Stimulated activated naive CD8-positive, alpha-beta T cell treated with anti-CD3 and anti-CD28 coated beads, Interleukin-15, Interleukin-2, amounts not matched to agents 100 ng/mL and 50 ng/mL, for 24 hours (primary cell): Measurements from ENCODE around the gene CTTNBP2NL.
"Not testable (repeated sequence)": the region's sequence is repeated elsewhere in the genome, so short reads cannot be mapped to it uniquely, and the experiment has no call there.

Experiments used
- H3K27ac Mint-ChIP-seq: one replicate; pipeline ENCODE4 v1.8.0; 2021; ENCODE audit warnings: mild to moderate bottlenecking, mixed read lengths
- H3K27me3 Mint-ChIP-seq: one replicate; pipeline ENCODE4 v1.8.0; 2021; ENCODE audit warnings: mixed read lengths
- H3K36me3 Mint-ChIP-seq: one replicate; pipeline ENCODE4 v1.8.0; 2021; ENCODE audit warnings: low read depth, mixed read lengths
- H3K4me1 Mint-ChIP-seq: one replicate; pipeline ENCODE4 v1.8.0; 2021; ENCODE audit warnings: low read depth, mixed read lengths
- H3K4me3 Mint-ChIP-seq: one replicate; pipeline ENCODE4 v1.8.0; 2021; ENCODE audit warnings: mild to moderate bottlenecking, mixed read lengths
- H3K9me3 Mint-ChIP-seq: one replicate; pipeline ENCODE4 v1.8.0; 2021; ENCODE audit warnings: mixed read lengths

CTTNBP2NL gene

DNA sequence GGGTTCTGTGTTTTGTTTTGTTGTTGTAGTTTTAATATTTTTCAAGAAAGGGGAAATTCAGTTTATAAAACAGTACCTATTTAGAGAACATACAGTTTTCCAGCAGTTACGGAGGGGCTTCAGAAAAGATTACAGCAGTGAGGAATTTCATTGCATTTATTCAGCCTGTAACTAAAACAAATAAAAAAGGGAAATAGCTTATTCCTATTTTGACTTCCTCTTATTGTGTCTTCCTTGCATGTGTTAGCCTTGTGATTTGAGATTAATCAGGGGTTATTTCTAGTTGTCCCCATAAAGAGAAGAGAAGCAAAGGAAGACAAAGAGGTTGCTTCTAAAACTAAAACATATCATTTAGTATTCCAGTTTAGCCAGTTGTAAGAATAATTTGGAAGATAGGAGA lies 35.0 kb downstream of the CTTNBP2NL start:
- peaks cover 9% of the 10 kb centered on the region for H3K27me3 Mint-ChIP-seq
- no peak overlapping the region for H3K4me3 Mint-ChIP-seq
- H3K36me3 Mint-ChIP-seq: no peaks in the 10 kb centered on the region
- H3K4me1 Mint-ChIP-seq: no peaks in the 10 kb centered on the region
- no peaks in the 10 kb centered on the region for H3K9me3 Mint-ChIP-seq
- no peak overlapping the region for H3K27ac Mint-ChIP-seq

DNA sequence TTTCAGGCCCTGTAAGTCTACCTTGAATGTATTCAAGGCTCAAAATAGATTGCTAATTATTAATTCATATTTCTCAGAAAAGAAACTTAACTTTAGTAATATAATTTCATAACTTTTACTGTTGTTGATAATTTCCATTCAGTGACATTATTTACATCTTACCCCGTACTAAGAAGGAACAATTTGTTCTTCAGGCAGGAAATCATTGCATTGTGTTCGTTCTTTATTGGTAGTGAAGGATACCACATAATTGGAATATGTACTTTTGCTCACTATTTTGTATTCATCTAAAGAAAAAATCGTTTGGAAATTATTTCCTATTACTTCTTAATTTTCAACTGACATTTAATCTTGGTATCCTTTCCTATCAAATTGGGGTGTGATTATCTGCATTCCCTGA lies 39.4 kb downstream of the CTTNBP2NL start:
- H3K4me1 Mint-ChIP-seq: no peaks in the 10 kb centered on the region
- H3K27ac Mint-ChIP-seq: no peak overlapping the region
- no peak overlapping the region for H3K4me3 Mint-ChIP-seq
- H3K9me3 Mint-ChIP-seq: no peaks in the 10 kb centered on the region
- H3K36me3 Mint-ChIP-seq: no peaks in the 10 kb centered on the region
- H3K27me3 Mint-ChIP-seq: peaks cover 11% of the 10 kb centered on the region

DNA sequence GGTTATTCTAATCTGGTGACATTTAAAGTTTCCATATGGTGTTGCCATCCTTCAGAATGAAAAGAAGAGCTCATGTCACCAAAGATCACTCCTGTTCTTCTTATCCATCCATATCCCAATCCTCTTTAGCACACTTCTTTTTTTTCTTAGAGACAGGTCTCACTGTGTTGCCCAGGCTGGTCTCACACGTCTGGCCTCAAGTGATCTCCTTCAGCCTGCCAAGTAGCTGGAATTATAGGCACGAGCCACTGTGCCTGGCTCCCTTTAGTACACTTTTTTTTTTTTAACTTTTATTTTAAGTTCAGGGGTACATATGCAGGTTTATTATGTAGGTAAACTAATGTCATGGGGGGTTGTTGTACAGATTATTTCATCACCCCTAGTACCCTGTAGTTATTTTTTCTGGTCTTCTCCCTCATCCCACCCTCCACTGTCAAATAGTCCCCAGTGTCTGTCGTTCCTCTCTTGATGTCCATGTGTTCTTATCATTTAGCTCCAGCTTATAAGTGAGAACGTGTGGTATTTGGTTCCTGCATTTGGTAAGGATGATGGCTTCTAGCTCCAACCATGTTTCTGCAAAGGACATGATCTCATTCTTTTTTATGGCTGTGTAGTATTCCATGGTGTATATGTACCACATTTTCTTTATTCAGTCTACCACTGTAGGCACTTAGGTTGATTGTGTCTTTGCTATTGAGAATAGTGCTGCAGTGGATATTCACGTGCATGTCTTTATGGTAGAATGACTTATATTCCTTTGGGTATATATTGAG lies 40.6 kb downstream of the CTTNBP2NL start:
- H3K27ac Mint-ChIP-seq: no peak overlapping the region
- H3K9me3 Mint-ChIP-seq: no peaks in the 10 kb centered on the region
- H3K27me3 Mint-ChIP-seq: peaks cover 12% of the 10 kb centered on the region
- no peak overlapping the region for H3K4me3 Mint-ChIP-seq
- H3K36me3 Mint-ChIP-seq: no peaks in the 10 kb centered on the region
- H3K4me1 Mint-ChIP-seq: no peaks in the 10 kb centered on the region

DNA sequence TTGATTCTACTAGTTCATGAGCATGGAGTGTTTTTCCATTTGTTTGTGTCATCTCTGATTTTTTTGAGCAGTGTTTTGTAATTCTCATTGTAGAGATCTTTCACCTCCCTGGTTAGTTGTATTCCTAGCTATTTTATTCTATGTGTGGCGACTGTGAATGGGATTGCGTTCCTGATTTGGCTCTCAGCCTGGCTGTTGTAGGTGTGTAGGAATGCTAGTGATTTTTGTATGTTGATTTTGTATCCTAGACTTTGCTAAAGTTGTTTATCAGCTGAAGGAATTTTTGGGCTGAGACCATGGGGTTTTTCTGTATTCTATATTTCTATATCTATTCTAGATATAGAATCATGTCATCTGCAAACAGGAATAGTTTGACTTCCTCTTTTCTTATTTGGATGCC lies 42.1 kb downstream of the CTTNBP2NL start:
- not testable (repeated sequence) for H3K27ac Mint-ChIP-seq, H3K36me3 Mint-ChIP-seq, H3K4me3 Mint-ChIP-seq, H3K9me3 Mint-ChIP-seq, H3K4me1 Mint-ChIP-seq
- H3K27me3 Mint-ChIP-seq: peaks cover 12% of the 10 kb centered on the region

DNA sequence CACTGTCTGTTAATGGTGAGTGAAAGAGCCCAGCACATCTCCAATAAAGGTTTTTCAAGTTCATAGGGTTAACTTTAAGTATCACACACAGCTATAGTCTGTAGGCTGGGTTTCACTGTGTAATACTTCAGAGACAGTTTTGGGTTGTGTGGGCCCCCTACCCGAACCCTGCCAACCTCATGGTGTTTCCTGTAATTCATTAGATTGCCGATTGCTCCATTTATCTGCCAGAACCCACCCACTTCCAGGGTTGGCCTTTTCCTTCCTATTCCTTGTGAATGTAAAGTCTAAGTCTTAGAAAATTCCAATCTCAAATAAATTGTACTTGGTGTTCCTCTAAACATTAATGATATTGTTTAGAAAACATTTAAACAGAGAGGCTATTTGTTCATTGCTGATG lies 43.6 kb downstream of the CTTNBP2NL start:
- Mint-ChIP-seq H3K4me1 (no peaks in the 10 kb centered on the region), H3K27ac (no peak overlapping the region), H3K27me3 (peaks cover 9% of the 10 kb centered on the region), H3K9me3 (no peaks in the 10 kb centered on the region), H3K4me3 (no peak overlapping the region), H3K36me3 (no peaks in the 10 kb centered on the region)

DNA sequence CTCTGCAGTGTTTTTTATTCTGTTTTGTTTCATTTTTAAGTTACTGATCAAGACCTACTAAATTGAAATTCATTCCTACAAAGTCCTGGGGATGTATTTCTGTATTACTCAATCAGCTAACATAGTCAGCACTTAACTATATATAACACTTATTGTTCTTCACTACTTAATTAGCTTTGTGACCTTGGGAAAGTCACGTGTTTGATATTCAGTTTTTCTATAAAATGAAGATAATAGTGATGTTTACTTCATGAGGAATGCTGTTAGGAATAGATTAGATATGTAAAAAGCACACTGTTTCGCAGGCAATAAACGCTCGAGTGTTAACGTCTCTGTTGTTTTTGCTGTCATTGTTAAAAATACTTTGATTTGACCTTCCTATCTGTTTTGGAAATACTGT lies 44.6 kb downstream of the CTTNBP2NL start:
- no peaks in the 10 kb centered on the region for H3K36me3 Mint-ChIP-seq
- H3K4me3 Mint-ChIP-seq: no peak overlapping the region
- H3K27ac Mint-ChIP-seq: no peak overlapping the region
- H3K9me3 Mint-ChIP-seq: no peaks in the 10 kb centered on the region
- H3K27me3 Mint-ChIP-seq: peaks cover 6% of the 10 kb centered on the region
- H3K4me1 Mint-ChIP-seq: no peaks in the 10 kb centered on the region

DNA sequence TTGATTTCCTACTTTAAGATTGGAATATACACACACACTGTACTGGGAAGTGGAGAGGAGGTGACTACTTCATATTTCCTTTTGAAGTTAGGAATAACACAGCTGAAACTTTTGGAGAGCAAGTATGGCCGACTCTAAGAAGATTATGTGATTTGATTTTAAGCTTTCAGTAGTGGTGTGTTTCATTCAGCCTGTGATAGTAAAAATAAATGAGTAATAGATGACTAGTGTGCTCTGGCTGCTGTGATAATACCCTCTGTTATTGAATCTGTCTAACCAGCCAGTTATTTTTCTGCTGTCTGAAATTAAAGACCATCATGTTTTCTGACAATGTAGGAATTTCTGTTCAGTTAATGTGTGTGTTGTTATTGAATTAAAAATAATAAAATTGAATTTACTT lies 48.3 kb downstream of the CTTNBP2NL start:
- Mint-ChIP-seq H3K9me3 (no peaks in the 10 kb centered on the region), H3K27ac (no peak overlapping the region), H3K27me3 (peaks cover 6% of the 10 kb centered on the region), H3K36me3 (no peaks in the 10 kb centered on the region), H3K4me1 (no peaks in the 10 kb centered on the region), H3K4me3 (no peak overlapping the region)

DNA sequence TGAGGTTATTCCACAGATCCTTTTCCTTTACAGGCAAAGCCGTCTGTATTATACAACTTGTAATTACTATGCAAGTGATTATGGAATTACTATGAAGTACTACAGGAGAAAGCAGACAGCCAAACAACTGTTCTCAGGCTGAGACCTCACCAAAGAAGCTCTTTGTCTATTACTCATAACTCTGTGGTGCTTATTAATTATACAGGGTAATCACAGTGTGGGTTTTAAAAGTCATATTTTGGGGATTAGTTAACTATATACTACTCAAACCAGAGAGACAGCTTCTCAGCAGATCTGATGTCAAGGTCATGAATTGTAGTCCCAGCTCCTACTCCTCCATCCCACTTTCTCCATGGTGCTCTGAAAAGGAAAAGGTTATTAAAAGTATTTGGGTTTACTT lies 49.6 kb downstream of the CTTNBP2NL start:
- H3K36me3 Mint-ChIP-seq: no peaks in the 10 kb centered on the region

DNA sequence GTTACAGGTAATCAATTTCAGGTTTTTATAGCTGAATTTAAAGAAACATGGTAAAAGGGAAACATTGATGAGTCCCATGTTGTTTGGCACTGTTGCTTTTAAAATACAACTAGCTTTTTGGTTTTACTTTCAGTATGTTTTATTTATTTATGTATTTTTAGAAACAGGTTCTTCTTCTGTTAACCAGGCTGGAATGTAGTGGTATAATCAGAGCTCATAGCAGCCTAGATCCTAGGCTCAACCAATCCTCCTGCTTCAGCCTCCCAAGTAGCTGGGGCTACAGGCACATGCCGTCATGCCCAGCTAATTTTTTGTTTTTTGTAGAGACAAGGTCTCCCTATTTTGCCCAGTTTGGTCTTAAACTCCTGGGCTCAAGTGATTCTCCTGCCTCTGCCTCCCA lies 50.4 kb downstream of the CTTNBP2NL start:
- H3K4me3 Mint-ChIP-seq: no peak overlapping the region
- no peaks in the 10 kb centered on the region for H3K27me3 Mint-ChIP-seq
- H3K27ac Mint-ChIP-seq: no peak overlapping the region
- no peaks in the 10 kb centered on the region for H3K36me3 Mint-ChIP-seq
- no peaks in the 10 kb centered on the region for H3K9me3 Mint-ChIP-seq
- H3K4me1 Mint-ChIP-seq: no peaks in the 10 kb centered on the region

More for the DNA sequence above, 49.6 kb downstream of the CTTNBP2NL start:
- peaks cover 4% of the 10 kb centered on the region for H3K27me3 Mint-ChIP-seq
- no peaks in the 10 kb centered on the region for H3K4me1 Mint-ChIP-seq
- H3K9me3 Mint-ChIP-seq: no peaks in the 10 kb centered on the region
- H3K4me3 Mint-ChIP-seq: no peak overlapping the region
- no peak overlapping the region for H3K27ac Mint-ChIP-seq

DNA sequence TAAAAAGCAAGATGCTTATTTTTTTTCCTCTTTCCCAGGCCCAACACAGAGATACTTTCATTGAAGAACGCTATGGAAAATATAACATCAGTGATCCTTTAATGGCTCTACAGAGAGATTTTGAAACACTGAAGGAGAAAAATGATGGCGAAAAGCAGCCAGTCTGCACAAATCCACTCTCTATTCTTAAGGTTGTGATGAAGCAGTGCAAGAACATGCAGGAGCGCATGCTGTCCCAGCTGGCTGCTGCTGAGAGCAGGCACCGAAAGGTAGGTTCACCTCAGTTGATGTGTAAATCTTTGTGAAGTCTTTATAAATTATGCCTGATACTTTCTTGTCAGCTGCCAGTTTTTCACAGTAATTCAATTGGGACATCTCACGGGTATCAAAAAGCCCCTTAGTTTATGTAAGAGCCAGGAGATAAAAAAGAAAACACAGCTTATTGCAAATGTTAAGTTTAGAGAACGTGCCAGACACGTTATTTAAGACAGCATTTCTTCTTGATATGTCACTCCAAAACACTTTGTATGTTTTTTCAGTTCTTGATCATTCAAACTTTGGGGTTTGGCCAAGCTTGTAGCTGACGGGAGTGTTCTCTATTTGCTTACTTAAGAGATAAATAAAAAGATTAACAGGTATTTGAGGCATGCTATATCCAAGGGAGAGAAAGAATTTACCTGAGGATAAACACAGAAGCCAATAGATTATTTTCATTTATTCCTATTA lies 53.1 kb downstream of the CTTNBP2NL start:
- H3K9me3 Mint-ChIP-seq: no peaks in the 10 kb centered on the region

DNA sequence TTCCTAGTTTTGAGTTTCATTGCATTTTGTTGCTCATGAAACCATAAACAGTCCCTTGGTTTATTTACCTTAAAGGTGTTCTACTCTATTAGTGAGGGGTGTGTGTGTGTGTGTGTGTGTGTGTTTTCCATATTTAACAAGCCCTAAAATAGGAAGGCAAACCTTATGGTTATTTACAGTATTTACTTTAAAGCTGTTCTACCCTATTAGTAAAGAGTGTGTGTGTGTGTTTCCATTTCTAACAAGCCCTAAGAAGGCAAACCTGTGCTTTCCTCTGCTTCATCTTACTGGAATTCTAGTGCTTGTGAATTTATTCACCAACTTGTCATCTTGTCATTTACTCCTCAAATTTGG lies 53.6 kb downstream of the CTTNBP2NL start:
- Mint-ChIP-seq H3K9me3 (no peaks in the 10 kb centered on the region), H3K27ac (no peak overlapping the region), H3K36me3 (no peaks in the 10 kb centered on the region), H3K4me1 (no peaks in the 10 kb centered on the region), H3K4me3 (no peak overlapping the region), H3K27me3 (no peaks in the 10 kb centered on the region)

More for the DNA sequence above, 53.1 kb downstream of the CTTNBP2NL start:
- H3K36me3 Mint-ChIP-seq: no peaks in the 10 kb centered on the region
- H3K4me1 Mint-ChIP-seq: no peaks in the 10 kb centered on the region
- no peaks in the 10 kb centered on the region for H3K27me3 Mint-ChIP-seq
- no peak overlapping the region for H3K4me3 Mint-ChIP-seq
- H3K27ac Mint-ChIP-seq: no peak overlapping the region

DNA sequence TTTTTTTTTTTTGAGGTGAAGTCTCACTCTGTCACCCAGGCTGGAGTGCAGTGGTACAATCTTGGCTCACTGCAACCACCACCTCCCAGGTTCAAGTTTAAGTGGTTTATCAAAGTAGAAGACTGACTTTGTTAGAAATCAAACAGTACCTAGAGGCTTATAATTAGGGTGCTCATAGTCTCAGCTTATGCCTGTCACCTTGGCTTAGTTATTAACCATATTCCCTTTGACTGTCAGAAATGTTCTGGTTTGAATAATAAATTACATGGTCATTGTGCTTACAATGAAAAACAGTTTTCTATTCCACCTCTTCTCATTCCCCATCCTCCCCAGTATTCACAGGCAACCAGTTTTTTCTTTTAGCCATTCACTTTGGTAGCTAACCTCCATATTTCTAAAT lies 54.8 kb downstream of the CTTNBP2NL start:
- H3K4me1 Mint-ChIP-seq: no peaks in the 10 kb centered on the region

DNA sequence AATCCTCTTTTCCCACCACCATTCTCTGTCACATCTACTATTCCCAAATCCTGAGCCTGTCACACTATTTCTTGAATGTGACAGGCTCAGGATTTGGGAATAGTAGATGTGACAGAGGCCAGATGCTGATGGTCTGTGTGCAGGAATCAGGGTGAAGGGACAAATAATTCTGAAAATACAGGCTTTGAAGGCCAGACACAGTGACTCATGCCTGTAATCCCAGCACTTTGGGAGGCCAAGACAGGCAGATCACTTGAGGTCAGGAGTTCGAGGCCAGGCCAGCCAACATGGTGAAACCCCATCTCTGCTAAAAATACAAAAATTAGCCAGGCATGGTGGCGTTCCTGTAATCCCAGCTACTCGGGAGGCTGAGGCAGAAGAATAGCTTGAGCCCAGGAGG lies 55.3 kb downstream of the CTTNBP2NL start:
- not testable (repeated sequence) for H3K27ac Mint-ChIP-seq, H3K36me3 Mint-ChIP-seq

More for the DNA sequence above, 54.8 kb downstream of the CTTNBP2NL start:
- H3K27ac Mint-ChIP-seq: no peak overlapping the region
- no peaks in the 10 kb centered on the region for H3K9me3 Mint-ChIP-seq
- no peak overlapping the region for H3K4me3 Mint-ChIP-seq
- no peaks in the 10 kb centered on the region for H3K27me3 Mint-ChIP-seq
- H3K36me3 Mint-ChIP-seq: no peaks in the 10 kb centered on the region

DNA sequence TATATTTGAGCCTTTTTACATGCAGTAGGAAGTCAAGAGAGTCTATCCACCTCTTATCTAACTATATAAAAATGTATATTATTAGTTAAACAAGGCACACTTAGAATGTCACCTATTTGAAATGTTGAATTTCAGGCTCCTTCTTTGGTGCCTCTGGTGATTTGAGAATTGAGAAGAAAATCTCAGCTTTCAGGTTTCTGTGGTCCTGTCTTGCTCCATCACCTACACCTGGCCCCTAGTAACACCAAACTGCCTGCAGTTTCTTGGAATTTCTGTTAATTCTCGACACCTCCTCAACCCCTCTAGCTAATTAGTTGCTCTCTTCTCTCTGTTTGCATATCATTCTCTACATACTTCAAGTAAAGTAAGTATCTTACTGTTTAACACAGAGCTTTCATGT lies 57.9 kb downstream of the CTTNBP2NL start:
- Mint-ChIP-seq H3K27me3 (no peaks in the 10 kb centered on the region), H3K9me3 (no peaks in the 10 kb centered on the region), H3K36me3 (no peaks in the 10 kb centered on the region), H3K4me1 (no peaks in the 10 kb centered on the region), H3K4me3 (no peak overlapping the region), H3K27ac (no peak overlapping the region)

More for the DNA sequence above, 55.3 kb downstream of the CTTNBP2NL start:
- not testable (repeated sequence) for H3K9me3 Mint-ChIP-seq, H3K27me3 Mint-ChIP-seq, H3K4me1 Mint-ChIP-seq, H3K4me3 Mint-ChIP-seq

DNA sequence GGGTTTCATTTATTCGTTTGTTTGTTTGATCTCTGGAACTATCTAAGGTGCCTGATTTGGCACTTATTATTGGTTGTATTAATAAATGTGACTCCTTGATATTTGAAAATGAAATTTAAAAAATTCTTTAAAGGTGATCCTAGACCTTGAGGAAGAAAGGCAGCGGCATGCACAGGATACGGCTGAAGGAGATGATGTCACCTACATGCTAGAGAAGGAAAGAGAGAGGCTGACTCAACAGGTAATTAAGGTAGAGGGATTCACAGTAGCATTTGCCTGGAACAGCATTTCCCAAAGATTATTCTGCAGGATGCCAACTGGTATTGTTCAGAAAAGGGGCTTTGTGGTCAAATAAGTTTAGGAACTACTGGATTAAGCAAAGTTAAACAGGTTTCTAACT lies 58.3 kb downstream of the CTTNBP2NL start:
- Mint-ChIP-seq H3K9me3 (no peaks in the 10 kb centered on the region), H3K27me3 (no peaks in the 10 kb centered on the region), H3K36me3 (no peaks in the 10 kb centered on the region), H3K4me3 (no peak overlapping the region), H3K27ac (no peak overlapping the region), H3K4me1 (no peaks in the 10 kb centered on the region)

DNA sequence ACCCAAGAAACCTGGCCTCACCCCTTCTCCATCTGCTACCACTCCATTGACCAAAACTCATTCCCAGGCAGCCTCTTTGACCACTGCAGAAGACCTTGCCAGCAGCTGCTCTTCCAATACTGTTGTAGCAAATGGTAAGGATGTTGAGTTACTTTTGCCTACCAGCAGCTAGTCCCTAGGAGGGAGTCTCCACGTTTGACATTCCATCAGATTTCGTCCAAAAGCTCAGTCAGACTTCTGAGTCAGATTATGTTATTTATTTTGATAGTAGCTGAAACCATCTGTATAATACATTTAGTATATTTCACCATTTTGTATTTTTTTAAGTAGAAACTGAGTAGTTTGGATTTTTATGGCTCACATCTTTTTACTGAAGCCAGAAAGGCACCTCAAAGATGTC lies 61.2 kb downstream of the CTTNBP2NL start:
- Mint-ChIP-seq H3K4me3 (no peak overlapping the region), H3K27ac (no peak overlapping the region), H3K36me3 (no peaks in the 10 kb centered on the region), H3K27me3 (no peaks in the 10 kb centered on the region), H3K9me3 (no peaks in the 10 kb centered on the region), H3K4me1 (no peaks in the 10 kb centered on the region)
